Endothelial cell (in vitro differentiated cells): ENCODE data around the gene SCAPER. TPM values are rescaled to one million over a fixed set of nuclear protein-coding genes. Genes with fewer than 3 reads are reported as not detected.

Source experiments
- DNase-seq: peaks from one replicate; pipeline ENCODE4 v3.0.0; 2021; ENCODE audit warnings: low spot score
- H3K27ac Mint-ChIP-seq: one replicate; pipeline ENCODE4 v1.8.0; 2021; ENCODE audit warnings: mixed read lengths, inconsistent platforms; ENCODE audit not compliant: unreplicated experiment
- H3K27me3 Mint-ChIP-seq: one replicate; pipeline ENCODE4 v1.8.0; 2021; ENCODE audit warnings: mild to moderate bottlenecking, moderate library complexity, mixed read lengths, inconsistent platforms; ENCODE audit not compliant: unreplicated experiment
- H3K36me3 Mint-ChIP-seq: one replicate; pipeline ENCODE4 v1.8.0; 2021; ENCODE audit warnings: mild to moderate bottlenecking, low read depth, mixed read lengths, inconsistent platforms; ENCODE audit not compliant: unreplicated experiment
- H3K4me1 Mint-ChIP-seq: one replicate; pipeline ENCODE4 v1.8.0; 2021; ENCODE audit warnings: mild to moderate bottlenecking, mixed read lengths, inconsistent platforms; ENCODE audit not compliant: unreplicated experiment
- H3K4me3 Mint-ChIP-seq: one replicate; pipeline ENCODE4 v1.8.0; 2021; ENCODE audit warnings: mild to moderate bottlenecking, mixed read lengths, inconsistent platforms; ENCODE audit not compliant: unreplicated experiment
- H3K9me3 Mint-ChIP-seq: one replicate; pipeline ENCODE4 v1.8.0; 2021; ENCODE audit warnings: mixed read lengths, inconsistent platforms; ENCODE audit not compliant: unreplicated experiment
- total RNA-seq: library from RNA; stranded (reverse); fragmentation: NEBNext Ultra II Directional; extraction: Animal tissue kit (Norgen Biotek cat#: 25700); gene quantifications from one replicate; pipeline ENCODE4 v1.2.1, GENCODE V29; 2021; ENCODE audit not compliant: unreplicated experiment
- TF ChIP-seq, protein P1 (sequence below): fragments of 200-600 bp; sonication (generic); IDR thresholded peaks from one replicate; pipeline ENCODE4 v1.5.0; 2021; ENCODE audit warnings: antibody characterized with exemption; ENCODE audit not compliant: unreplicated experiment

Gene SCAPER
- total RNA-seq, 1 donor from 2014 or later = 18.1 TPM

DNA sequence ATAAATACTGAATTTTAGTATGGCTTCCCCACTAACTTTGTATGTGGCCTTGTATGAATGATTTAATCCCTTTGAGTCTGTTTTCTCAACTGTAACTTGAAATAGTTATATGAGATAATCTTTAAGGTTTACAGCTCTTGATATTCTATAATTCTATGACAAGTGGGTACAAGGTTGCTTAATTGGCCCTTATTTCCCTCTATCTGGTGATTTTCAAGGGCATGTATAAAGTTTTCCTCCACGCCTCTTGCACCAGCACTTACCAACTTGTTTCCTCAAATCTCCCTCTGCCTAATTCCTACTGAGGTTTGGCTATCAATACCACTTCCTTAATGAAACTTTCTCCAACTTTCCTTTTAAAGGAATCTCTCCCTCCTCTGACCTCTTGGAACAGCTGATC lies 455.7 kb downstream of the SCAPER start:
- no peak overlapping the region for H3K27ac Mint-ChIP-seq
- no peaks in the 10 kb centered on the region for H3K9me3 Mint-ChIP-seq
- H3K4me1 Mint-ChIP-seq = peaks cover 11% of the 10 kb centered on the region
- DNase-seq = no peak
- no peaks in the 10 kb centered on the region for H3K36me3 Mint-ChIP-seq
- no peak overlapping the region for H3K4me3 Mint-ChIP-seq
- H3K27me3 Mint-ChIP-seq = no peaks in the 10 kb centered on the region
- TF ChIP-seq, protein P1, sequence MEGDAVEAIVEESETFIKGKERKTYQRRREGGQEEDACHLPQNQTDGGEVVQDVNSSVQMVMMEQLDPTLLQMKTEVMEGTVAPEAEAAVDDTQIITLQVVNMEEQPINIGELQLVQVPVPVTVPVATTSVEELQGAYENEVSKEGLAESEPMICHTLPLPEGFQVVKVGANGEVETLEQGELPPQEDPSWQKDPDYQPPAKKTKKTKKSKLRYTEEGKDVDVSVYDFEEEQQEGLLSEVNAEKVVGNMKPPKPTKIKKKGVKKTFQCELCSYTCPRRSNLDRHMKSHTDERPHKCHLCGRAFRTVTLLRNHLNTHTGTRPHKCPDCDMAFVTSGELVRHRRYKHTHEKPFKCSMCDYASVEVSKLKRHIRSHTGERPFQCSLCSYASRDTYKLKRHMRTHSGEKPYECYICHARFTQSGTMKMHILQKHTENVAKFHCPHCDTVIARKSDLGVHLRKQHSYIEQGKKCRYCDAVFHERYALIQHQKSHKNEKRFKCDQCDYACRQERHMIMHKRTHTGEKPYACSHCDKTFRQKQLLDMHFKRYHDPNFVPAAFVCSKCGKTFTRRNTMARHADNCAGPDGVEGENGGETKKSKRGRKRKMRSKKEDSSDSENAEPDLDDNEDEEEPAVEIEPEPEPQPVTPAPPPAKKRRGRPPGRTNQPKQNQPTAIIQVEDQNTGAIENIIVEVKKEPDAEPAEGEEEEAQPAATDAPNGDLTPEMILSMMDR = no peak

DNA sequence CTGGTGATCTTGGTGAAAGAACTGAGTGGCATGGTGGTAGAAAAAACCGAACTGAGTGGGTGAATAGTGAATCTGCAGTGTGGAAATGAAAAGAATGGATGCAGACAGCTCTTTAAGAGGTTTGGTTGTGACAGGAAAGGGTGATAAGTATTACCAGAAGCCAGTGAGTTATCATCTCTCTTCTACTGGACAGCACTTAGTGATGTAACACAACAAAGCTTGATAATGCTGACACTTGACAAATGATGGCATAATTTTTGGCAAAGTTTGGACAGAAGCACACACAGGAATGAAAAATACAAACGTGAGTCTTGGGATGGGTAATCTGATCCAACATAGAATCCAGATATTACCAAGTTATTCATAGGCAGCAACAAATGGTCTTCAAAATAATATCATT lies 456.4 kb downstream of the SCAPER start:
- no peaks in the 10 kb centered on the region for H3K36me3 Mint-ChIP-seq
- TF ChIP-seq, protein P1 = no peak
- no peaks in the 10 kb centered on the region for H3K27me3 Mint-ChIP-seq
- no peak overlapping the region for H3K27ac Mint-ChIP-seq
- H3K4me3 Mint-ChIP-seq = no peak overlapping the region
- peaks cover 11% of the 10 kb centered on the region for H3K4me1 Mint-ChIP-seq
- no peaks in the 10 kb centered on the region for H3K9me3 Mint-ChIP-seq
- no peak for DNase-seq

DNA sequence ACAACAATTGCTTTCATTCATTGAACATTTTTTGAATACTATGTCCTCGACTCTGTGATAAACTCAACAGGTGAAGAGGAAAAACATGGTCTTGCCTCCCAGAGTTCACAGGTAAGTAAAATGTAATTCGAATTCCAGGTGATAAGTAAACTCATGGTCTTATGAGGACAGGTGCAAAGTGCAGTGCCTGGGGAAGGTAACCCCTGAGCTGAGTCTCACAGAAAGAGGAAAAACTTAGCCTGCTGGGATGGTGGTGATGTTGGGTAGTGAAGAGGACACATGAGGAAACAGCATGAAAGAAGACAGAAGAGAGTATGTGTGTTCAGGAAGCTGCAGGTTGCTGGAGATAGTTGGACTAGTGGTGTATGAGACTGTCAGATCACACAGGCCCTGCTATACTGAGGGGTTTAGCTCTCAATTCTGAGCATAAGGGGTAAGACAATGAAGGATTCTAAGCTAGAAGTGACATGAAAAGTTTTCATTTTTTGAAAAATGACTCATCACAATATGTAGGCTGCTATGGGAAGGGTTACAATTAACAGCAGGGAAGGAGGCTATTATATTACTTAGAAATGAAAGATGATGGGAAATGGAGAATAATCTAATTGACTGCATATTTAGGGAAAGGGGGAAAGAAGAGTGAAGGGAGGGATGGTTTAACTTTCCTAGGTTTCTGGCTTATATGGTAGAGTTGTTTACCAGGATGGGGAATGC lies 457.3 kb downstream of the SCAPER start:
- no peak for DNase-seq
- Mint-ChIP-seq H3K27ac (no peak overlapping the region), H3K36me3 (no peaks in the 10 kb centered on the region), H3K27me3 (no peaks in the 10 kb centered on the region), H3K4me1 (peaks cover 11% of the 10 kb centered on the region), H3K4me3 (no peak overlapping the region), H3K9me3 (no peaks in the 10 kb centered on the region)
- TF ChIP-seq, protein P1 = no peak

DNA sequence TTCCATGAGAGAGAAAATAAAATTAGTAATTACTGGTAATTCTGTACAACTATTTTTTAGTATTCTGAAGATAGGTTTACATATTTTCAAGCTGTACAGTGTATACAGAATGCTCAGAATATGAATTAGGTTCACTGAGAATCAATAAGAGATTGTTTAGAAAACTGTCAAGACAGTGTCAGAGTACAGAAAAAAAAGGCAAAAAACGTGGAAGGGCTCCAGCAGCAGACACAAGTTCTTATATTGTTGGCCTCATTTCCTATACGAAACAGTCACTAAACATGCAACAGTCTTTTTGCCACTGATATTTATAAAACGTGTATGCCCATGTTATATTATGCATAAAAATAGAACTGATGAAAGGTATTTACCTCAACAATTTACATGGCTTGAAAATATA lies 464.7 kb downstream of the SCAPER start:
- H3K4me1 Mint-ChIP-seq = no peaks in the 10 kb centered on the region
- H3K27ac Mint-ChIP-seq = no peak overlapping the region
- no peaks in the 10 kb centered on the region for H3K9me3 Mint-ChIP-seq
- no peak for DNase-seq
- H3K4me3 Mint-ChIP-seq = no peak overlapping the region
- TF ChIP-seq, protein P1 = no peak
- no peaks in the 10 kb centered on the region for H3K36me3 Mint-ChIP-seq
- no peaks in the 10 kb centered on the region for H3K27me3 Mint-ChIP-seq

DNA sequence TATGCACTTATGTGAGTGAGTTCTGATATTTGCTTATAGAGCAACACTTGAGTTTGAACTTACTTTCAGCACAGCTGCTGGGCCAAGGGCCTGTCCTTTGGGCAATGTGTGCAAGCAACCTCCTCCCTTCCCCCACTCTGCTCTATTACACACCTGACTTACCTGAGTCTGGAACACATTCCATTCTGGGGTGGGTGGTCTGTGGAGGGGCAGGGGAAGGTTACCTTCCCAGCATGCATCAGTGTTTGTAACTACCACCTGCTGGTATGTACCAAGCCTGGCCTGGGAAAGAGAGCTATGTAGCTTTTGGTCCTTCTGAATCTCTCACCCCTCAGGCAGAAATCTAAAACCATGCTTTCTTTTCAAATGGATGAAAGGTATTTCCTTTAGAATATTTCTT lies 465.6 kb downstream of the SCAPER start:
- H3K4me3 Mint-ChIP-seq = no peak overlapping the region
- H3K27me3 Mint-ChIP-seq = no peaks in the 10 kb centered on the region
- H3K36me3 Mint-ChIP-seq = no peaks in the 10 kb centered on the region
- no peak overlapping the region for H3K27ac Mint-ChIP-seq
- no peaks in the 10 kb centered on the region for H3K4me1 Mint-ChIP-seq
- no peak for DNase-seq
- H3K9me3 Mint-ChIP-seq = no peaks in the 10 kb centered on the region
- TF ChIP-seq, protein P1 = no peak
